Neural cell (in vitro differentiated cells): ENCODE data around the gene CKAP2. TPM values are rescaled to one million over a fixed set of nuclear protein-coding genes. Genes with fewer than 3 reads are reported as not detected.

Experiments
- H2AFZ ChIP-seq: fragments of 200-600, 300-800 bp; sonication (generic), shearing (Covaris generic); 2 replicates; pipeline ENCODE4 v1.6.0; 2014; ENCODE audit warnings: low read depth, mild to moderate bottlenecking, antibody characterized with exemption, low read length, moderate library complexity
- H3F3A ChIP-seq: fragments of 200-600 bp; shearing (Covaris generic); 2 replicates; pipeline ENCODE4 v1.6.1; 2016; ENCODE audit warnings: mild to moderate bottlenecking, moderate library complexity, mixed read lengths, antibody characterized with exemption, low read length; ENCODE audit not compliant: insufficient read depth, poor library complexity, severe bottlenecking
- H3K27ac ChIP-seq: fragments of 200-600, 300-800 bp; sonication (generic), shearing (Covaris generic); 2 replicates; pipeline ENCODE4 v1.5.1; 2014; ENCODE audit warnings: mild to moderate bottlenecking, low read length, moderate library complexity
- H3K27me3 ChIP-seq: fragments of 300-800, 200-600 bp; sonication (generic), shearing (Covaris generic); 2 replicates; pipeline ENCODE4 v1.6.0; 2014; ENCODE audit warnings: mild to moderate bottlenecking, low read depth, low read length, moderate library complexity; ENCODE audit not compliant: insufficient read depth
- H3K36me3 ChIP-seq: fragments of 300-800, 200-600 bp; sonication (generic), shearing (Covaris generic); 2 replicates; pipeline ENCODE4 v1.5.1; 2014; ENCODE audit warnings: mild to moderate bottlenecking, antibody characterized with exemption, low read length, moderate library complexity; ENCODE audit not compliant: insufficient read depth
- H3K4me2 ChIP-seq: fragments of 300-800, 200-600 bp; sonication (generic), shearing (Covaris generic); 2 replicates; pipeline ENCODE4 v1.6.0; 2014; ENCODE audit warnings: mild to moderate bottlenecking, low read length
- H3K4me3 ChIP-seq: fragments of 300-800, 200-600 bp; sonication (generic), shearing (Covaris generic); 2 replicates; pipeline ENCODE4 v1.5.1; 2014; ENCODE audit warnings: mild to moderate bottlenecking, low read length, moderate library complexity
- H3K79me2 ChIP-seq: fragments of 200-600 bp; shearing (Covaris generic); replicated peaks from 2 replicates; pipeline ENCODE4 v1.6.0; 2014; ENCODE audit warnings: mild to moderate bottlenecking, low read length, moderate library complexity; ENCODE audit not compliant: insufficient read depth
- H3K9ac ChIP-seq: fragments of 300-800, 200-600 bp; sonication (generic), shearing (Covaris generic); 2 replicates; pipeline ENCODE4 v1.6.1; 2016; ENCODE audit warnings: mild to moderate bottlenecking, low read length, mixed read lengths
- H3K9me2 ChIP-seq: fragments of 200-600 bp; shearing (Covaris generic); 2 replicates; pipeline ENCODE4 v1.6.1; 2016; ENCODE audit warnings: mild to moderate bottlenecking, low read length, mixed read lengths; ENCODE audit not compliant: insufficient read depth
- H3K9me3 ChIP-seq: fragments of 200-600, 300-800 bp; sonication (generic), shearing (Covaris generic); 2 replicates; pipeline ENCODE4 v1.6.1; 2016; ENCODE audit warnings: mild to moderate bottlenecking, mixed run types, low read length, moderate library complexity, mixed read lengths
- H4K20me1 ChIP-seq: fragments of 200-600 bp; shearing (Covaris generic); 2 replicates; pipeline ENCODE4 v1.6.1; 2016; ENCODE audit warnings: mild to moderate bottlenecking, mixed run types; ENCODE audit not compliant: insufficient read depth
- EP300 ChIP-seq: fragments of 450-650 bp; conservative IDR thresholded peaks from 2 replicates; pipeline ENCODE4 v1.6.1; 2014; ENCODE audit warnings: antibody characterized with exemption, mild to moderate bottlenecking, moderate library complexity; ENCODE audit not compliant: poor library complexity, severe bottlenecking
- EZH2 ChIP-seq: fragments of 200-600, 300-800 bp; shearing (Covaris generic), sonication (generic); IDR thresholded peaks from 2 replicates; pipeline ENCODE4 v1.6.1; 2014; ENCODE audit warnings: antibody characterized with exemption, low read length, borderline replicate concordance, mild to moderate bottlenecking; ENCODE audit not compliant: insufficient read depth, poor library complexity, severe bottlenecking
- MXI1 ChIP-seq: fragments of 450-650 bp; conservative IDR thresholded peaks from 2 replicates; pipeline ENCODE4 v1.6.1; 2014; ENCODE audit warnings: antibody characterized with exemption, mild to moderate bottlenecking; ENCODE audit not compliant: poor library complexity, severe bottlenecking
- POLR2AphosphoS5 ChIP-seq: IDR thresholded peaks from 2 replicates; pipeline ENCODE4 v1.6.1; 2012
- RAD21 ChIP-seq: fragments of 450-650 bp; conservative IDR thresholded peaks from 2 replicates; pipeline ENCODE4 v1.6.1; 2014; ENCODE audit warnings: antibody characterized with exemption, mild to moderate bottlenecking, moderate library complexity
- SMC3 ChIP-seq: fragments of 450-650 bp; conservative IDR thresholded peaks from 2 replicates; pipeline ENCODE4 v1.6.1; 2014; ENCODE audit warnings: antibody characterized with exemption, mild to moderate bottlenecking, moderate library complexity; ENCODE audit not compliant: poor library complexity
- TAF1 ChIP-seq: IDR thresholded peaks from 2 replicates; pipeline ENCODE4 v1.6.1; 2012; ENCODE audit warnings: low read depth
- polyA plus RNA-seq: library from polyadenylated mRNA; depleted of rRNA; stranded (reverse); fragments of >200 nt; gene quantifications from 2 replicates; pipeline ENCODE4 v1.2.3, GENCODE V29; 2014
- TF ChIP-seq, protein P1 (sequence below): fragments of 450-650 bp; IDR thresholded peaks from 2 replicates; pipeline ENCODE4 v1.5.1; 2014; ENCODE audit warnings: antibody characterized with exemption, mild to moderate bottlenecking, moderate library complexity; ENCODE audit not compliant: poor library complexity, severe bottlenecking
- TF ChIP-seq, protein P2 (sequence below): IDR thresholded peaks from 2 replicates; pipeline ENCODE4 v1.6.1; 2012; ENCODE audit warnings: borderline replicate concordance

The CKAP2 gene
- polyA plus RNA-seq, 1 donor from 2014 or later = 19.1 TPM

DNA sequence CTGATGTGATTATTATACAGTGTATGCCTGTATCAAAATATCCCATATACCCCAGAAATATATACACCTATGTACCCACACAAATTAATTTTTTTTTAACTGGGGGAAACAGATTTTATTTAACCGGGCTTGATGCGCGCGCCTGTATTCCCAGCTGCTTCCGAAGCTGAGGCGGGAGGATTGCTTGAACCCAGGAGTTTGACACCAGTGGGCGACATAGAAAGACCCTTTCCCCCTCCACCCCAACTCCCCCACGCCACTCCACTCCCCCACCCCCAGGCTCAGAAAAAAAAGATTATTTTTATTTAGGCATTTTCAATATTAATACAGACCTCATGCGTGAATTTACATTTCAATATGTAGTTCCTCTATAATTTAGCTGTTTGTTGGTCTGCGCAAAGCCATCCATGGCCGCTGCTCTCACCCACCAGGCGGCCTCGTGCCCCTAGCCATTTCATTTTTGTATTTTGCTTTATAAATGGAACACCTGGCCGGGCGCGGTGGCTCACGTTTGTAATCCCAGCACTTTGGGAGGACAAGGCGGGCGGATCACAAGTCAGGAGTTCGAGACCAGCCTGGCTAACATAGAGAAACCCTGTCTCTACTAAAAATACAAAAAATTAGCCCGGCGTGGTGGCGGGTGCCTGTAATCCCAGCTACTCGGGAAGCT, 4.0 kb upstream of the CKAP2 start:
- Histone ChIP-seq H3F3A (no peaks in the 10 kb centered on the region), H2AFZ (peak overlapping the region; percentile 80), H4K20me1 (no peaks in the 10 kb centered on the region), H3K27me3 (no peaks in the 10 kb centered on the region), H3K9me3 (no peaks in the 10 kb centered on the region), H3K4me3 (peak overlapping the region; percentile 97), H3K27ac (peak overlapping the region; percentile 69), H3K4me2 (peak overlapping the region; percentile 54), H3K79me2 (peaks cover 32% of the 10 kb centered on the region), H3K9me2 (no peaks in the 10 kb centered on the region), H3K36me3 (no peaks in the 10 kb centered on the region), H3K9ac (peak overlapping the region; percentile 84)
- TF ChIP-seq, protein P1, sequence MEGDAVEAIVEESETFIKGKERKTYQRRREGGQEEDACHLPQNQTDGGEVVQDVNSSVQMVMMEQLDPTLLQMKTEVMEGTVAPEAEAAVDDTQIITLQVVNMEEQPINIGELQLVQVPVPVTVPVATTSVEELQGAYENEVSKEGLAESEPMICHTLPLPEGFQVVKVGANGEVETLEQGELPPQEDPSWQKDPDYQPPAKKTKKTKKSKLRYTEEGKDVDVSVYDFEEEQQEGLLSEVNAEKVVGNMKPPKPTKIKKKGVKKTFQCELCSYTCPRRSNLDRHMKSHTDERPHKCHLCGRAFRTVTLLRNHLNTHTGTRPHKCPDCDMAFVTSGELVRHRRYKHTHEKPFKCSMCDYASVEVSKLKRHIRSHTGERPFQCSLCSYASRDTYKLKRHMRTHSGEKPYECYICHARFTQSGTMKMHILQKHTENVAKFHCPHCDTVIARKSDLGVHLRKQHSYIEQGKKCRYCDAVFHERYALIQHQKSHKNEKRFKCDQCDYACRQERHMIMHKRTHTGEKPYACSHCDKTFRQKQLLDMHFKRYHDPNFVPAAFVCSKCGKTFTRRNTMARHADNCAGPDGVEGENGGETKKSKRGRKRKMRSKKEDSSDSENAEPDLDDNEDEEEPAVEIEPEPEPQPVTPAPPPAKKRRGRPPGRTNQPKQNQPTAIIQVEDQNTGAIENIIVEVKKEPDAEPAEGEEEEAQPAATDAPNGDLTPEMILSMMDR = no peak
- no peak for TF ChIP-seq EP300
- TF ChIP-seq, protein P2, sequence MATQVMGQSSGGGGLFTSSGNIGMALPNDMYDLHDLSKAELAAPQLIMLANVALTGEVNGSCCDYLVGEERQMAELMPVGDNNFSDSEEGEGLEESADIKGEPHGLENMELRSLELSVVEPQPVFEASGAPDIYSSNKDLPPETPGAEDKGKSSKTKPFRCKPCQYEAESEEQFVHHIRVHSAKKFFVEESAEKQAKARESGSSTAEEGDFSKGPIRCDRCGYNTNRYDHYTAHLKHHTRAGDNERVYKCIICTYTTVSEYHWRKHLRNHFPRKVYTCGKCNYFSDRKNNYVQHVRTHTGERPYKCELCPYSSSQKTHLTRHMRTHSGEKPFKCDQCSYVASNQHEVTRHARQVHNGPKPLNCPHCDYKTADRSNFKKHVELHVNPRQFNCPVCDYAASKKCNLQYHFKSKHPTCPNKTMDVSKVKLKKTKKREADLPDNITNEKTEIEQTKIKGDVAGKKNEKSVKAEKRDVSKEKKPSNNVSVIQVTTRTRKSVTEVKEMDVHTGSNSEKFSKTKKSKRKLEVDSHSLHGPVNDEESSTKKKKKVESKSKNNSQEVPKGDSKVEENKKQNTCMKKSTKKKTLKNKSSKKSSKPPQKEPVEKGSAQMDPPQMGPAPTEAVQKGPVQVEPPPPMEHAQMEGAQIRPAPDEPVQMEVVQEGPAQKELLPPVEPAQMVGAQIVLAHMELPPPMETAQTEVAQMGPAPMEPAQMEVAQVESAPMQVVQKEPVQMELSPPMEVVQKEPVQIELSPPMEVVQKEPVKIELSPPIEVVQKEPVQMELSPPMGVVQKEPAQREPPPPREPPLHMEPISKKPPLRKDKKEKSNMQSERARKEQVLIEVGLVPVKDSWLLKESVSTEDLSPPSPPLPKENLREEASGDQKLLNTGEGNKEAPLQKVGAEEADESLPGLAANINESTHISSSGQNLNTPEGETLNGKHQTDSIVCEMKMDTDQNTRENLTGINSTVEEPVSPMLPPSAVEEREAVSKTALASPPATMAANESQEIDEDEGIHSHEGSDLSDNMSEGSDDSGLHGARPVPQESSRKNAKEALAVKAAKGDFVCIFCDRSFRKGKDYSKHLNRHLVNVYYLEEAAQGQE = no peak
- TF ChIP-seq TAF1 = no peak
- TF ChIP-seq SMC3 = no peak
- TF ChIP-seq MXI1 = no peak
- TF ChIP-seq EZH2 = no peak
- TF ChIP-seq RAD21 = no peak
- TF ChIP-seq POLR2AphosphoS5 = no peak

DNA sequence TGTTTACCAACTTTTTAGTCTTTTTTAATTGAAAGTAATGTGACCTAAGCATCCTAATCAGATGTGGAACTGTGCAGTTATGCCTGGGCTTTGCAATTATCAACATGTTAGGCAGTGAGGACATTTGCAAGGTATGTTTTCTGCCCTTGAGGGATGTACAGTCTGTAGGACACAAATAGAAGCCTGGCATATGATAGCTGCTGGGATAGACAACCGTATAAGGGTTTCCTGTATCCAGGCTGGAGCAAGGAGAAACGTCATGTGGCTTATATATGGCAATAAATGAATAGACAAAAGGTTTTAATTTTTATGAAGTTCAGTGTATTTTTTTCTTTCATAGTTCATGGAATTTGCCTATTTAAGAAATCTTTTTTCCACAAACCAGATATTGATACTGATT, 2.8 kb upstream of the CKAP2 start:
- H3K9me2 ChIP-seq = no peaks in the 10 kb centered on the region
- peaks cover 35% of the 10 kb centered on the region for H3K79me2 ChIP-seq
- no peaks in the 10 kb centered on the region for H3K27me3 ChIP-seq
- no peak overlapping the region for H3K4me2 ChIP-seq
- H3F3A ChIP-seq = no peaks in the 10 kb centered on the region
- H3K36me3 ChIP-seq = no peaks in the 10 kb centered on the region
- no peak overlapping the region for H2AFZ ChIP-seq
- H3K9me3 ChIP-seq = no peaks in the 10 kb centered on the region
- no peak for TF ChIP-seq MXI1
- no peak for TF ChIP-seq TAF1
- TF ChIP-seq, protein P1 = no peak
- no peak for TF ChIP-seq POLR2AphosphoS5
- TF ChIP-seq, protein P2 = no peak
- no peak for TF ChIP-seq EP300
- no peak for TF ChIP-seq SMC3
- TF ChIP-seq RAD21 = no peak
- no peak for TF ChIP-seq EZH2
- H3K4me3 ChIP-seq = no peak overlapping the region
- H3K27ac ChIP-seq = no peak overlapping the region
- no peaks in the 10 kb centered on the region for H4K20me1 ChIP-seq
- H3K9ac ChIP-seq = no peak overlapping the region
